H1 (cell line): Measurements from ENCODE around the gene CLEC16A. TPM values are rescaled to one million over a fixed set of nuclear protein-coding genes. Genes with fewer than 3 reads are reported as not detected.

Source experiments
- CTCF ChIA-PET: fragments of 300-600 bp; sonication (Branson Sonifier 250); formaldehyde crosslinking; loops from one replicate; lab custom pipeline; 2021; ENCODE audit not compliant: partially characterized antibody; lab: Charles Lee
- POLR2A ChIA-PET: fragments of 300-600 bp; sonication (Branson Sonifier 250); formaldehyde crosslinking; loops from one replicate; lab custom pipeline; 2021; ENCODE audit warnings: inconsistent platforms; ENCODE audit not compliant: partially characterized antibody; lab: Charles Lee
- DNase-seq, 2 experiments: peaks; one replicate each; pipeline versions ENCODE4 v3.0.0 to v3.0.0-alpha.2; 2010 to 2022; ENCODE audit warnings: low spot score in 2 of 2, low read depth in 1 of 2, mixed read lengths in 1 of 2
- FAIRE-seq: peaks from 2 replicates; lab custom pipeline; 2011; peaks lifted over from hg19 to GRCh38; lab: Jason Lieb, UNC
- H2AFZ ChIP-seq: 2 replicates; pipeline ENCODE4 v1.8.1; 2012; ENCODE audit warnings: low read length, inconsistent platforms
- H2AK5ac ChIP-seq: 2 replicates; pipeline ENCODE4 v1.6.1; 2013; ENCODE audit warnings: low read depth, low read length
- H2BK120ac ChIP-seq: replicated peaks from 2 replicates; pipeline ENCODE3; 2013; ENCODE audit warnings: low read depth, low read length, inconsistent platforms
- H2BK12ac ChIP-seq: 2 replicates; pipeline ENCODE4 v1.6.1; 2013; ENCODE audit warnings: low read depth, low read length
- H2BK15ac ChIP-seq: 2 replicates; pipeline ENCODE4 v1.6.1; 2013; ENCODE audit warnings: low read length
- H2BK20ac ChIP-seq: 2 replicates; pipeline ENCODE4 v1.6.1; 2013; ENCODE audit warnings: low read length
- H2BK5ac ChIP-seq: 2 replicates; pipeline ENCODE4 v1.6.1; 2013; ENCODE audit warnings: low read depth, low read length
- H3K14ac ChIP-seq: 2 replicates; pipeline ENCODE4 v1.6.1; 2013; ENCODE audit warnings: inconsistent platforms; ENCODE audit not compliant: insufficient read length
- H3K18ac ChIP-seq: 2 replicates; pipeline ENCODE4 v1.6.1; 2013; ENCODE audit warnings: low read length; ENCODE audit errors: extremely low read depth
- H3K23ac ChIP-seq: 2 replicates; pipeline ENCODE4 v1.6.1; 2013; ENCODE audit warnings: inconsistent platforms; ENCODE audit not compliant: insufficient read length
- H3K23me2 ChIP-seq: 2 replicates; pipeline ENCODE4 v1.6.1; 2013; ENCODE audit warnings: low read depth, low read length
- H3K27ac ChIP-seq: 2 replicates; pipeline ENCODE4 v1.6.1; 2011; ENCODE audit warnings: low read depth, low read length, inconsistent platforms
- H3K27me3 ChIP-seq, 4 experiments: replicated peaks in 1 of 4; 1 replicate in 1 of 4; 2 replicates in 3 of 4; pipeline versions ENCODE4 v1.6.1 to v1.8.1; 2011 to 2013; ENCODE audit warnings: low read length in 3 of 4, mild to moderate bottlenecking in 3 of 4, inconsistent platforms in 2 of 4, mixed read lengths in 2 of 4, moderate library complexity in 1 of 4; ENCODE audit not compliant: control insufficient read depth in 3 of 4, insufficient read depth in 3 of 4; ENCODE audit errors: extremely low read depth in 1 of 4
- H3K36me3 ChIP-seq, 4 experiments: 2 replicates each; pipeline versions ENCODE4 v1.6.1 to v1.8.1; 2011 to 2013; ENCODE audit warnings: mild to moderate bottlenecking in 4 of 4, low read length in 3 of 4, moderate library complexity in 2 of 4, control low read depth in 1 of 4, inconsistent platforms in 1 of 4; ENCODE audit not compliant: insufficient read depth in 4 of 4, control insufficient read depth in 2 of 4
- H3K4ac ChIP-seq: replicated peaks from 2 replicates; pipeline ENCODE3; 2013; ENCODE audit warnings: low read length, low read depth, mixed read lengths, inconsistent platforms; ENCODE audit not compliant: insufficient read length
- H3K4me1 ChIP-seq, 4 experiments: replicated peaks in 1 of 4; 1 replicate in 1 of 4; 2 replicates in 3 of 4; pipeline versions ENCODE4 v1.6.1 to v1.8.1; 2011 to 2013; ENCODE audit warnings: low read length in 3 of 4, inconsistent platforms in 2 of 4, mixed read lengths in 1 of 4; ENCODE audit not compliant: insufficient read depth in 4 of 4, control insufficient read depth in 3 of 4
- H3K4me2 ChIP-seq, 2 experiments: 2 replicates each; pipeline versions ENCODE4 v1.6.1 to v1.8.1; 2011 to 2013; ENCODE audit warnings: low read depth in 2 of 2, low read length in 2 of 2, control low read depth in 1 of 2, inconsistent platforms in 1 of 2, mild to moderate bottlenecking in 1 of 2; ENCODE audit not compliant: insufficient read depth in 1 of 2
- H3K4me3 ChIP-seq, 4 experiments: fragments of 200-600, 300-600 bp in 1 of 4; sonication (generic), shearing (Covaris generic), sonication (Bioruptor Twin) in 1 of 4; 2 replicates each; pipeline versions ENCODE4 v1.5.1 to v1.8.1; 2011 to 2016; ENCODE audit warnings: low read length in 4 of 4, low read depth in 3 of 4, control low read depth in 2 of 4, inconsistent platforms in 2 of 4, mild to moderate bottlenecking in 2 of 4, mixed read lengths in 1 of 4, moderate library complexity in 1 of 4; ENCODE audit not compliant: insufficient read depth in 2 of 4; ENCODE audit errors: extremely low read depth in 1 of 4
- H3K56ac ChIP-seq: replicated peaks from 2 replicates; pipeline ENCODE3; 2013; ENCODE audit warnings: low read depth, mild to moderate bottlenecking, mixed read lengths, low read length, inconsistent platforms; ENCODE audit not compliant: insufficient read length
- H3K79me1 ChIP-seq: 2 replicates; pipeline ENCODE4 v1.6.1; 2013; ENCODE audit warnings: low read depth, low read length, control low read depth
- H3K79me2 ChIP-seq, 2 experiments: 2 replicates each; pipeline versions ENCODE4 v1.6.1 to v1.8.1; 2012 to 2013; ENCODE audit warnings: low read length in 2 of 2, mild to moderate bottlenecking in 2 of 2, inconsistent platforms in 1 of 2; ENCODE audit not compliant: insufficient read depth in 2 of 2, control insufficient read depth in 1 of 2
- H3K9ac ChIP-seq, 4 experiments: replicated peaks in 1 of 4; 1 replicate in 1 of 4; 2 replicates in 3 of 4; pipeline versions ENCODE4 v1.6.1 to v1.8.1; 2011 to 2013; ENCODE audit warnings: low read depth in 3 of 4, low read length in 3 of 4, control low read depth in 2 of 4, mild to moderate bottlenecking in 2 of 4, moderate library complexity in 2 of 4, inconsistent platforms in 1 of 4; ENCODE audit errors: extremely low read depth in 1 of 4
- H3K9me3 ChIP-seq, 2 experiments: 2 replicates each; pipeline versions ENCODE4 v1.6.1 to v1.8.1; 2012 to 2013; ENCODE audit warnings: mild to moderate bottlenecking in 2 of 2, moderate library complexity in 2 of 2, control low read depth in 1 of 2, inconsistent platforms in 1 of 2, low read depth in 1 of 2, low read length in 1 of 2, mixed read lengths in 1 of 2; ENCODE audit not compliant: insufficient read depth in 2 of 2
- H4K20me1 ChIP-seq, 2 experiments: replicated peaks in 1 of 2; 2 replicates each; pipeline versions ENCODE3 to v1.8.1; 2011 to 2013; ENCODE audit warnings: inconsistent platforms in 2 of 2, low read length in 2 of 2, mild to moderate bottlenecking in 1 of 2; ENCODE audit not compliant: insufficient read depth in 2 of 2, control insufficient read depth in 1 of 2
- H4K5ac ChIP-seq: 2 replicates; pipeline ENCODE4 v1.6.1; 2013; ENCODE audit warnings: low read length, low read depth, mixed read lengths, inconsistent platforms; ENCODE audit not compliant: insufficient read length
- H4K8ac ChIP-seq: 2 replicates; pipeline ENCODE4 v1.8.0; 2013; ENCODE audit warnings: mild to moderate bottlenecking, moderate library complexity, low read length, inconsistent platforms; ENCODE audit not compliant: insufficient read depth; ENCODE audit errors: extremely low read depth
- H4K91ac ChIP-seq: replicated peaks from 2 replicates; pipeline ENCODE3; 2013; ENCODE audit warnings: low read length, mixed read lengths, inconsistent platforms; ENCODE audit not compliant: insufficient read length
- BRCA1 ChIP-seq: IDR thresholded peaks from 2 replicates; pipeline ENCODE4 v1.6.1; 2012; ENCODE audit warnings: low read depth, low read length, improper control_type of control experiment
- CBX5 ChIP-seq: fragments of 300-800, 300-1000 bp; sonication (generic); IDR thresholded peaks from 2 replicates; pipeline ENCODE4 v1.7.1; 2016; ENCODE audit warnings: antibody characterized with exemption, low read length, low read depth
- CREB1 ChIP-seq: IDR thresholded peaks from 2 replicates; pipeline ENCODE4 v1.6.1; 2012; ENCODE audit warnings: inconsistent platforms
- EGR1 ChIP-seq: IDR thresholded peaks from 2 replicates; pipeline ENCODE4 v1.6.1; 2011; ENCODE audit warnings: low read depth, low read length, borderline replicate concordance
- EP300 ChIP-seq, 2 experiments: IDR thresholded peaks; 1 replicate in 1 of 2; 2 replicates in 1 of 2; pipeline ENCODE4 v1.6.1; 2011 to 2012; ENCODE audit warnings: low read depth in 2 of 2, low read length in 2 of 2, mild to moderate bottlenecking in 2 of 2, borderline replicate concordance in 1 of 2, inconsistent platforms in 1 of 2, moderate library complexity in 1 of 2
- RFX5 ChIP-seq: IDR thresholded peaks from 2 replicates; pipeline ENCODE4 v1.6.1; 2011; ENCODE audit warnings: low read depth, low read length, improper control_type of control experiment, borderline replicate concordance
- SIN3A ChIP-seq, 2 experiments: IDR thresholded peaks in 1 of 2; conservative IDR thresholded peaks in 1 of 2; 2 replicates each; pipeline ENCODE4 v1.6.1; 2011 to 2012; ENCODE audit warnings: low read length in 2 of 2, improper control_type of control experiment in 1 of 2, low read depth in 1 of 2, mild to moderate bottlenecking in 1 of 2
- TBP ChIP-seq: IDR thresholded peaks from 2 replicates; pipeline ENCODE4 v1.6.1; 2011; ENCODE audit warnings: low read depth, low read length, improper control_type of control experiment
- TEAD4 ChIP-seq: IDR thresholded peaks from 2 replicates; pipeline ENCODE4 v1.6.1; 2012; ENCODE audit warnings: low read depth, low read length, inconsistent platforms, mixed read lengths
- USF2 ChIP-seq: IDR thresholded peaks from 2 replicates; pipeline ENCODE4 v1.6.1; 2011; ENCODE audit warnings: low read length, improper control_type of control experiment
- polyA plus RNA-seq, 7 experiments: library from polyadenylated mRNA; depleted of rRNA in 3 of 7; stranded (reverse) in 5 of 7; unstranded in 2 of 7; fragments of >200 nt in 5 of 7; fragments of 200-250 nt in 2 of 7; gene quantifications; 1 replicate in 5 of 7; 2 replicates in 1 of 7; 4 replicates in 1 of 7; pipeline versions ENCODE4 v1.2.1 to v1.2.3, GENCODE V29; 2011 to 2013; ENCODE audit warnings: missing spikeins in 2 of 7, mixed read lengths in 2 of 7
- total RNA-seq: library from RNA; stranded (reverse); fragmentation: NEBNext Ultra II Directional; extraction: Animal tissue kit (Norgen Biotek cat#: 25700); gene quantifications from 2 replicates; pipeline ENCODE4 v1.2.1, GENCODE V29; 2021

CLEC16A gene
- total and polyA plus RNA-seq, 2 of the 8 experiments (the other 6 are each of a cell fraction or from before 2014, with no cell fraction given), result 7.6 to 19.3 TPM

GRCh38 chr16:11108466-11108805 is 164.1 kb downstream of the CLEC16A start:
- H4K20me1 ChIP-seq, result no peaks in the 10 kb centered on the region
- H3K18ac ChIP-seq, result no peak overlapping the region; the same call in 1 of the 2 replicates
- CTCF ChIA-PET, result interaction anchor here (1.3 kb wide), 1 partner anchor 144 kb away, joined by 4 read pairs; no protein-coding TSS in a partner anchor
- no peak overlapping the region for H2AK5ac ChIP-seq
- no peak overlapping the region for H2BK15ac ChIP-seq
- H2AFZ ChIP-seq, result no peak overlapping the region
- H2BK12ac ChIP-seq, result no peak overlapping the region
- no peak overlapping the region for H4K5ac ChIP-seq
- DNase-seq (no peak), FAIRE-seq (no peak)
- no peak overlapping the region for H3K27ac ChIP-seq
- H3K27me3 ChIP-seq, result no peaks in the 10 kb centered on the region
- no peaks in the 10 kb centered on the region for H3K9me3 ChIP-seq
- no peaks in the 10 kb centered on the region for H3K79me1 ChIP-seq
- no peaks in the 10 kb centered on the region for H3K79me2 ChIP-seq
- H2BK5ac ChIP-seq, result no peak overlapping the region
- H4K8ac ChIP-seq, result no peak overlapping the region
- no peaks in the 10 kb centered on the region; a peak in 1 of 7 replicates for H3K4me1 ChIP-seq
- no peaks in the 10 kb centered on the region for H3K23me2 ChIP-seq
- no peak overlapping the region for H4K91ac ChIP-seq
- H3K9ac ChIP-seq, result no peak overlapping the region
- peak overlapping the region; percentile 6 for H3K56ac ChIP-seq
- no peak overlapping the region for H3K14ac ChIP-seq
- POLR2A ChIA-PET, result no interaction called here
- H3K4me3 ChIP-seq, result no peak overlapping the region
- no peak overlapping the region for H3K23ac ChIP-seq
- TF ChIP-seq CBX5 (no peak), TEAD4 (no peak), TBP (no peak), USF2 (no peak), CREB1 (no peak), EP300 (IDR thresholded peaks at IDR 0.05; ENCODE audit: borderline replicate concordance in 1 of 2, low read depth in 2 of 2, low read length in 2 of 2) (no peak), EGR1 (no peak), SIN3A (conservative IDR thresholded peaks at IDR 0.05 in 1 of 2, IDR thresholded peaks at IDR 0.05 in 1 of 2; ENCODE audit: low read depth in 1 of 2, low read length in 2 of 2) (no peak), RFX5 (no peak), BRCA1 (no peak)
- H2BK120ac ChIP-seq, result no peak overlapping the region
- no peak overlapping the region for H3K4ac ChIP-seq
- H3K4me2 ChIP-seq, result no peak overlapping the region
- H2BK20ac ChIP-seq, result no peak overlapping the region
- H3K36me3 ChIP-seq, result no peaks in the 10 kb centered on the region
